ENCODE results near the gene CHRND.

DNA sequence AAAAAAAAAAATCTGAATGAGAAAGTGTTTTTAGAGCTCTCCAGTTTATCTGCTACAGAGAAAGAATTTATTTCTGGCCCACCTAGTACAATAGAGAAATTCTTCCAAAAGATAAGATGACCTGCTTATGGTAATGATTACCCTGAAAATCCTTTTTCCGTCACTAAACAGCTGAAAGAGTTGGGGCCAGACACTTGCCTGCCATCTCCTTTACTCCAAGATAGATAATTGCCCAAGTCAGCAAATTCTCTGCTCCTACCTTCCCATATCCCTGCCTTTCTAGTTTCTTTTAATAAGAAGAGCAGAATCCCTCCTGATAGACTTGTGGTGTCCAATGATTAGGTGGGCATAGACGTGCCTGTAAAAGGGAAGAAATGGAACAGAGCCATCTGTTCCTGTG is 52.7 kb downstream of the CHRND start:
- TF ChIP-seq CTCF (IDR thresholded peaks at IDR 0.05) (no peak), EZH2 (IDR thresholded peaks at IDR 0.05; ENCODE audit: borderline replicate concordance, insufficient read depth, low read depth, low read length, poor library complexity, severe bottlenecking) (no peak)
